ENCODE results near the gene PRKN.

Gene PRKN

GRCh38 chr6:161744211-161745067 is 983.1 kb downstream of the PRKN start:
- DNase-seq, result no peak

GRCh38 chr6:161743509-161744178 is 983.9 kb downstream of the PRKN start:
- DNase-seq, result no peak

- no peak for DNase-seq
These were observed 987.1 kb downstream of the PRKN start for GRCh38 chr6:161740486-161740885.

- DNase-seq, result no peak
These were observed 990.7 kb downstream of the PRKN start for GRCh38 chr6:161736781-161737292.

GRCh38 chr6:161736326-161736725 is 991.2 kb downstream of the PRKN start:
- no peak for DNase-seq

- no peak for DNase-seq
These were observed 995.0 kb downstream of the PRKN start for GRCh38 chr6:161732594-161732993.

GRCh38 chr6:161727083-161727833 is 1000.3 kb downstream of the PRKN start:
- no peak for DNase-seq

GRCh38 chr6:161722394-161722793 is 1005.2 kb downstream of the PRKN start:
- DNase-seq, result no peak

- DNase-seq, result no peak
These were observed 1006.1 kb downstream of the PRKN start for GRCh38 chr6:161721511-161721910.

GRCh38 chr6:161716176-161716575 is 1011.4 kb downstream of the PRKN start:
- no peak for DNase-seq

GRCh38 chr6:161711938-161712337 is 1015.6 kb downstream of the PRKN start:
- DNase-seq, result no peak

- DNase-seq, result no peak
These were observed 1016.1 kb downstream of the PRKN start for GRCh38 chr6:161711515-161711914.

GRCh38 chr6:161710698-161711097 is 1016.9 kb downstream of the PRKN start:
- DNase-seq, result no peak

- DNase-seq, result no peak
These were observed 1026.5 kb downstream of the PRKN start for GRCh38 chr6:161701056-161701455.

GRCh38 chr6:161696801-161697200 is 1030.8 kb downstream of the PRKN start:
- no peak for DNase-seq

- no peak for DNase-seq
These were observed 1032.6 kb downstream of the PRKN start for GRCh38 chr6:161694995-161695394.

- no peak for DNase-seq
These were observed 1040.9 kb downstream of the PRKN start for GRCh38 chr6:161686655-161687054.

- DNase-seq, result no peak
These were observed 1042.7 kb downstream of the PRKN start for GRCh38 chr6:161684731-161685475.

- DNase-seq, result no peak
These were observed 1044.2 kb downstream of the PRKN start for GRCh38 chr6:161683400-161683799.

- no peak for DNase-seq
These were observed 1044.6 kb downstream of the PRKN start for GRCh38 chr6:161682982-161683381.

- DNase-seq, result no peak
These were observed 1047.5 kb downstream of the PRKN start for GRCh38 chr6:161679980-161680538.

GRCh38 chr6:161677188-161677587 is 1050.4 kb downstream of the PRKN start:
- DNase-seq, result no peak
